Body of pancreas (tissue), 4 donors: Measurements from ENCODE around the gene MID1.

Experiments used
- POLR2A ChIP-seq, 3 donors: fragments of 450-650 bp; IDR thresholded peaks; one replicate each; pipeline ENCODE4 v1.6.1; 2016; ENCODE audit warnings: antibody characterized with exemption in 3 of 3, mild to moderate bottlenecking in 2 of 3
- TF ChIP-seq, protein P1 (sequence below), 7 experiments: fragments of 450-650 bp in 4 of 7; fragments of 200-600 bp in 3 of 7; sonication (generic) in 3 of 7; IDR thresholded peaks; one replicate each; pipeline ENCODE4 v1.5.1; 2016 to 2019; ENCODE audit warnings: antibody characterized with exemption in 7 of 7

DNA sequence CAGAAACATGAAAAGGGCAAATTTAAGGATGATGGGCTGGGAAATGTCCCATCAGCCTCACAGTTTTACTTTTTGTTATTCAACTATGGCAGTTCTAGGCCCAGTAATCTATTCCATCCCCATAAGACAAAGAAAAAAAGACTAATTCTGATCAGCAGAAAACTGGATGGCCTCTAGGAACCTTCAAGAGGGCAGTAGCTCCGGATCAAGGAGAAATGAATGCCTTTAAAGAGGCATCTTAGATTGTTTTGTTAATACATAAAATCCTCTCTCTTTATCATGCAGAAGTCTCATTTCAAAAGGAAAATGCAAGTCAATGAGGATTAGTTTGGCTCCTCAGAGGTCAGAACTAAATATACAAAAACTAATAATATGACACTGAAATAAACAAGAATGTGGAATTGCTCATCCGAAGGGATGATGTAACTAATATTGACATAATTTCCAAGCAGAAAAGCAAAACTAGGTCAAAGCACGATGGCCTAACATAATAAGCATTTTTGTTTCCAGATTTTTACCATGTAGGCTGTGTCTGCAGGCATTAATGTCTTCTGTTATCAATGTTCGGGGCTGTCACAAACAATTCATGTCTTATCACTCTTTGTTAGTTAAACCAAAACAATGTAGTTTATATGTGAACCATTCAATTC lies 8.8 kb downstream of the MID1 start:
- TF ChIP-seq, protein P1, sequence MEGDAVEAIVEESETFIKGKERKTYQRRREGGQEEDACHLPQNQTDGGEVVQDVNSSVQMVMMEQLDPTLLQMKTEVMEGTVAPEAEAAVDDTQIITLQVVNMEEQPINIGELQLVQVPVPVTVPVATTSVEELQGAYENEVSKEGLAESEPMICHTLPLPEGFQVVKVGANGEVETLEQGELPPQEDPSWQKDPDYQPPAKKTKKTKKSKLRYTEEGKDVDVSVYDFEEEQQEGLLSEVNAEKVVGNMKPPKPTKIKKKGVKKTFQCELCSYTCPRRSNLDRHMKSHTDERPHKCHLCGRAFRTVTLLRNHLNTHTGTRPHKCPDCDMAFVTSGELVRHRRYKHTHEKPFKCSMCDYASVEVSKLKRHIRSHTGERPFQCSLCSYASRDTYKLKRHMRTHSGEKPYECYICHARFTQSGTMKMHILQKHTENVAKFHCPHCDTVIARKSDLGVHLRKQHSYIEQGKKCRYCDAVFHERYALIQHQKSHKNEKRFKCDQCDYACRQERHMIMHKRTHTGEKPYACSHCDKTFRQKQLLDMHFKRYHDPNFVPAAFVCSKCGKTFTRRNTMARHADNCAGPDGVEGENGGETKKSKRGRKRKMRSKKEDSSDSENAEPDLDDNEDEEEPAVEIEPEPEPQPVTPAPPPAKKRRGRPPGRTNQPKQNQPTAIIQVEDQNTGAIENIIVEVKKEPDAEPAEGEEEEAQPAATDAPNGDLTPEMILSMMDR (IDR thresholded peaks at IDR 0.05), result no peak
- TF ChIP-seq POLR2A (IDR thresholded peaks at IDR 0.05), result no peak
